ENCODE results near the gene LONP2. TPM values are rescaled to one million over a fixed set of nuclear protein-coding genes. Genes with fewer than 3 reads are reported as not detected.

Gene LONP2
- 37.9 TPM for polyA plus RNA-seq (2013, experiment 1 of 2; ENCODE audit: insufficient read length)
- 42.2 TPM for polyA plus RNA-seq (2013, experiment 2 of 2; ENCODE audit: insufficient read length)

- peak; percentile 89 for DNase-seq
Observed at GRCh38 chr16:48244080-48244862, at the start of gene LONP2. TSS of gene LONP2 (plus strand) at chr16:48244300. CDS start at chr16:48244389, 89 bp downstream.

GRCh38 chr16:48194828-48195556 is 49.1 kb upstream of the LONP2 start:
- DNase-seq: peak; percentile 20

DNA sequence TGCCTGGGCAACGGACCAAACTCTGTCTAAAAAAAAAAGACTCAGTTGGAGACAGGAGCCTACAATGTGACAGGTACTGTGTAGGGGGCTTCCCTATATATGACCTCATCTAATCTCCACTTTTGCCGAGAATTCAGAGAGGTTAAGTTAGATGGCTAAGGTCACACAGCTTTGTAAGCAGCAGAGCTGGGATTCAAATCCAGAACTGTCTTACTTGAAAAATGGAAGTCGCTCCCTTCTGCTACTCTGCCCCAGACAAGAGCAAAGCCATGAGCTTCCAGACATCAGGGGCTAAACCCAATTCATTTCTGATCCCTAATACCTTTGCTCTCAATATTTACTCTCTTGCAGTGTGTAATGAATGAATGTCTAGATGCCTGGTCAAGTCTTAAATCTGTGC is 46.8 kb upstream of the LONP2 start:
- no peak for DNase-seq

DNA sequence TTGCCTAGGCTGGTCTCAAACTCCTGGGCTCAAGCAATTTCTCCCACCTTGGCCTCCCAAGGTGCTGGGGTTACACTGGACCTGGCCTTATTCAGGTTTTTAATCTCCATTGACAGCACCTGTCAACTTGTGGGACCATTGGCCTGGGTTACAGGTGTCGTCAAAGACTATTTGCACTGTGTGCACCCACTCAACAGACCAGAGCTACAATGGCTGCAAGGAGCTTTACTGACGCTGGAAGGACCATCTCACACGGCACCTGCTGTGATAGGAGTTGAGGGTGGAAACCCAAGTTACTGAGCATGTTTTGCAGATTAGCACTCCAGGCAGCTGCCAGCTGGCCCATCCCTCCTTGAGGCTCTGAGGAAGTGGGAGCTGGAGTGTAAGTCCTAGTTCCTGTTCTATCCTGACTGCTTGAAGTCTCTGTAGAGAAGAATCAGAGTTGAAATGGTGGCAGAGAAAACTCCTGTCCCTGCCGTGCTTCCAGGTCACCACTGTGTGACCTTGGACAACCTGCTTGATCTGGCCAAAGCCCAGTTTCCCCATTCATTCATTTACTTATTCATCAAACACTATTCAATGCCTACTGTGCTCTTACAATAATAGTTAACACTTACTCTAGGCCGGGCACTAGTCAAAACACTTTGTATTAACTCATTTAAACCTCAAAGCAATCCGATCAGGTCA is 42.4 kb upstream of the LONP2 start:
- no peak for DNase-seq

- no peak for DNase-seq
Observed at GRCh38 chr16:48203974-48204824, 39.9 kb upstream of the LONP2 start.

DNA sequence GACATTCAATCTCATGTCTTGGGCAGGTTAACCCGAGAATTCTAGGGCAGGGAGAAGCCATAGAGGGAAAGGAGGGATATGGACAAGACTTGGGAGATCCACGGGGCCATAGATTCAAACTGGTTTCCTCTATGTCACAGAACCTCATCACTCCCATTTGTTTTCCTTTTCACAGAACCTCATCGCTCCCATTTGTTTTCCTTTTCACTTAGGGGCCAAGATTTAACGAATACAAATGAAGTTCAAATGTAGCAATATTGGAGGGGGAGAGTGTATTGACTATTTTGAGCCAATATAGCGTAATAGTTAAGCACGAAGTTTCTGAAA is 39.3 kb upstream of the LONP2 start:
- DNase-seq: no peak

DNA sequence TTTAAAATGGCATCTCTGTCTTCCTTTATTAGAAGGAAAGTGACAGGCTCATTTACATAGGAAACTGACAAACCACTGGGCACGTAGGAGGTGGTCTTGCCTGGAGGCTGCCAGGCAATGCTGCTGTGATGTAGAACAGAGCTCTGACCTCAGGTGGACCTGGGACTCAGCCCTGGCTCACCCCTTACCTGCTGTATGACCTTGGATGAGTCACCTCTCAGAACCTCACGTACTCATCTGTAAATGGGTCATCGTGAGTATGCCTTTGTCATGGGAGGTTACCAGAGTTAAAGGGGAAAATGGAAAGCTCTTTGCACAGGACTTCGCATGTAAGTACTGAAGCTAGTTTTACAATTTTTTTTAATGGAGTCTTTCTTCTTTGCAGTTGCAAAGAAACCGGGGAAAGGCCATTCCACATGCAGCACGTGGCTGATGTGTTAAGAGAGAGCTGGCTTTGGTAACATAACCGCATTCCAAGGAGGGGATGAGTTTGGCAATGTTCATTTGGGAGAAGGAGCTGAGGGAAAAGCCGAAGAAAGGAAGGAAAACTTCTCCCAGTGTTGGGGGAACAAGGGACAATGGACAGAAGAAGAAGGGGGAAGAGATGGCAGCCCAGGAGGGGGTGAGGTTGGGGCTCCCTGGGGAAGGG is 37.4 kb upstream of the LONP2 start:
- peak; percentile 4 for DNase-seq

GRCh38 chr16:48210747-48211146 is 33.4 kb upstream of the LONP2 start:
- DNase-seq: no peak

DNA sequence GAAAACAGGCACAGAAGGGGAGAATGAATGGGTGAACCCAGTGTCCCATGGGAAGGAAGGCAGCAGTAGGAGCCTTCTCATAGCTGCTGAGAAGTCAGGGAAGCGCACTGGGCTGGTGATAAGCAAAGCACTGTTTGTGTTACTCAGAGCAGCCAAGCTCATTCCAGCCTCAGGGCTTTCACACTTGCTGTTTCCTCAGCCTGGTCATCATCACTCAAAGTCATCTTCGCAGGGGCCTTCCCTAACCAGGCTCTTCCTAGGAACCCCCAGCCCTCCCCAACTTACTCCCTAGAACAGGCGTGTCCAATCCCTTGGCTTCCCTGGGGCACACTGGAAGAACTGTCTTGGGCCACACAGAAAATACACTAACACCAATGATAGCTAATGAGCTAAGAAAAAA is 32.1 kb upstream of the LONP2 start:
- no peak for DNase-seq

GRCh38 chr16:48215738-48216137 is 28.4 kb upstream of the LONP2 start:
- no peak for DNase-seq

DNA sequence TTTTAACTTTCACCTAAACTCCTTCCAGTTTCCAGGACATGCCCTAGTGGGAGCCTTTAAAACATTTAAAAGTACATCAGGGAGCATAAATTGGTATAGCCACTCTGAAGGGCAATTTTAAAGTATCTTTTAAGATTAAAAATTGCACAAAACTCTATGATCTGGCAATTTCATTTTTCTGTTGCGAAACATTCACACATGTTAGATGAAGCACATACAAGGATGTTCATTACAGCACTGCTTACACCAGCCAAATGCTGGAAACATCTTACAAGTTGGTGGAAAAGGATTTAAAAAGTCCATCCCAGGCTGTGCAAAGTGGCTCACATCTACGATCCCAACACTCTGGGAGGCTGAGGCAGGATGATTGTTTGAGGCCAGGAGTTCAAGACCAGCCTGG is 26.4 kb upstream of the LONP2 start:
- DNase-seq: no peak

GRCh38 chr16:48218473-48218872 is 25.6 kb upstream of the LONP2 start:
- no peak for DNase-seq

DNA sequence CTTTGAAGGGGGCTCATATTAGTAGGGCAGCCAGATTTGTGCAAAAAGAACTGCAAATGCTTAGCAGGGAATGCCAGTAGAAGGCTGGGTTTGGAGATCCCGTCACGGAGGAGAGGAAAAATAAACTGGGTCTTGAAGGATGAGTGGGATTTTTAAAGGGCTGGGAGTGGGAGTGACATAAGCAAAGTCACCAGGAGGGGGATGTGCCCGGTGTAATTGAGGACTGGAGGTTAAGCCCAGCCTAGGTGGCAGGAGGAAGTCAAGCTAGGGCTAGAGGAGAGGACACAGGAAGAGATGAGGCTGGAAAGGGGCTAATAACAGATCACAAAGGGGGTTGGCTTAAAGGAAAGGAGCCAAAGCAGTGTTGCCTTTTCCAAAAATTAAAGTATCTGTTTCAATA is 23.2 kb upstream of the LONP2 start:
- no peak for DNase-seq

GRCh38 chr16:48223490-48223889 is 20.6 kb upstream of the LONP2 start:
- DNase-seq: no peak

GRCh38 chr16:48225456-48225855 is 18.6 kb upstream of the LONP2 start:
- peak; percentile 9 for DNase-seq

- peak; percentile 42 for DNase-seq
Observed at GRCh38 chr16:48231727-48232492, 12.2 kb upstream of the LONP2 start.

GRCh38 chr16:48232493-48233040 is 11.5 kb upstream of the LONP2 start:
- no peak for DNase-seq

DNA sequence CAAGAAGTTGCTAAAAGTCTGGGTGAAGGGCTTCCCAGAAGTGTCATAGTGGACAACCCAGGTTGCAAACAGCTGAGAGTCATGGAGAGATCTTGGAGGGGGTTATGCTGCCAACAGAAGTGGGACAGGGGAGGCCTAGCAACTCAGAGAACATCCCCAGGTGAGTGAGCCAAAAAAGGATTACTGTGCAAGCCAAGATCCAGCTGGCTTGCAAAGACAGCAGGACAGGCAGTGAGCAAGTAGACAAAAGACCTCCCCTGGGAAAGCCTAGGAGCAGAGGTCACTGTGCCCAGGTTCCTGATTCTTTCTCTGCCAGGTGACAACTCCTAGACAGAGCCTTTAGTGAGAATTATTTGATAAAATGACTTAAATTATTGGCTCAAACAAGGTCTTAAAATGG is 9.5 kb upstream of the LONP2 start:
- no peak for DNase-seq

DNA sequence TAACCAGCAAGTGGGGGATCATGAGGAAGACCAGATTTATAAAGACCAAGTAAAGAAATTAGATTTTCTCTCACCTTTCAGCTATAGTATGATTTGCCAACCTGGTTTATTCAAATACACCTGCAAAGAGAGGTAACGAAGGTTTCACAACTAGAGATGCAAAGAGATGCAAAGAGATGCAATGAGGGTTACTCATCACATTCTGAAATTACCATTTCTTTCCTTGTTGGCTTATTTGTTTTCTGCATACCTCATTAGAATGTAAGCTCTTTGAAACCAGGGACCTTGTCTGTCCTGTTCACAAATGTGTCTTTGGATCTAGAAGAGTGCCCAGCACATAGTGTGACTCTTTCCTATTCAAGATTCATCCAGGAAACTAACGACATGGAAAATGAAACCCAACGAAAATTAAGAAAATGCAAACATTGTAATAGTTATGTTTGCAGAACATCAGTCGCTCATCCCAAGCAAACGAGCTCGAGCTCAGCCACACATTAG is 9.0 kb upstream of the LONP2 start:
- no peak for DNase-seq

GRCh38 chr16:48235556-48236136 is 8.5 kb upstream of the LONP2 start:
- no peak for DNase-seq

Data from fibroblast of skin of scalp (primary cell).